ENCODE data around the gene BACE1.
A peak's percentile ranks its signal among the peaks of the same experiment; 100 is the strongest.
"Not testable (repeated sequence)": the region's sequence is repeated elsewhere in the genome, so short reads cannot be mapped to it uniquely, and the experiment has no call there.

Gene BACE1

DNA sequence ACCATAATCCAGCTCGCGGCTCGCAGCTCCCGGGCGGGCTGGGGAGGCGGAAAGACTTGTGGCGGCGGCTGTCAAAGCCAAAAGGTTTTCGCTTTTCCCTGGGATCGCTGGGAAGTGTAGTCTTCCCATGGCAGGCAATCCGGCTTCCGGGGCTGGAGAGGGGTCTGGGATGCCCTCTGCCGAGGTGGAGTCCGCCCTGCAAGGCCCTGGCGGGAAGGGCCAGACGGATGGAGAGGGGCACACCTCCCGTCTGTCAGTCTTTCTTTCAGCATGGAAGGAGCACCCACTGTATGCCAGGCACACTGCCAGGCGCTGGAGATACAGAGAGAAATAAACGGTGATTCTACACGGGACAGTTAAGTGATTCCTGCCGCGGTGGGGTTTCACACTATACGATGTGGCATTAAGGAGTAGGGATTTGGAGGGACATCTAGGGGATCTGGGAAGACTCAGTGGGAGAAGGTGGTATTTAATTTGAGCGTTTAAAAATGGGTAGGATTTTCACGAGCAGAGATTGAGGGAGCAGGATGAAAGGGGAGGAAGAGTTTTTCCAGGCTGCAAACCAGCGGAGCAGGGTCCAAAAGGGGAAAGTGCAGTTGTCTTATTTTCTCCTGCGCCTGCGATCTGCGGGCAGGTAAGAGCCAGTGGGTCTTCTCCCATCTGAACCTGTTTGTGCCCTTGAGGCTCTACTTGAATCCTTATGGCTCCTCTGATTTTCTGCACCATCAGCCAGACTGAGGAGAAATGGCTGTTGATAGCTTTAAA, at the start of gene BACE1:
TSS of gene BACE1 (minus strand) at position 60 of the 765 bp plus-strand sequence. CDS start 461 bp downstream, outside the sequence.
- FAIRE-seq = no peak
- DNase-seq (ENCODE audit: insufficient read length, low spot score) = no peak

DNA sequence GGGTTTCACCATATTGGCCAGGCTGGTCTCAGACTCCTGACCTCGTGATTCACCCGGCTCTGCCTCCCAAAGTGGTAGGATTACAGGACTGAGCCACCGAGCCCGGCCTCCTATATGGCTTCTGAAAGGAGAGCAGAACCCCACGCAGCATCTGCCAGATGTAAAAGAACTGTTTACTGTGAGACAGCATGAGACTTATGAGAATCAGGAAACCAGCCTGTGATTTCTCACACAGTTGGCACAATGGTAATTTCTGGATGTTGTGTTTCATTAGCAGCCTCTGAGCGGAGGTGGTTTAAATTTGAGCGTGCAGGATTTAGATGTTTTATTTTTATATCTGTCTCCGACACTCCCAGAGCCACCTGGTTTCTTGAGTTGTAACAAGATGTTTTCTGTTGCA, 45.4 kb upstream of the BACE1 start:
- DNase-seq (ENCODE audit: insufficient read length, low spot score) = no peak
- FAIRE-seq = no peak

DNA sequence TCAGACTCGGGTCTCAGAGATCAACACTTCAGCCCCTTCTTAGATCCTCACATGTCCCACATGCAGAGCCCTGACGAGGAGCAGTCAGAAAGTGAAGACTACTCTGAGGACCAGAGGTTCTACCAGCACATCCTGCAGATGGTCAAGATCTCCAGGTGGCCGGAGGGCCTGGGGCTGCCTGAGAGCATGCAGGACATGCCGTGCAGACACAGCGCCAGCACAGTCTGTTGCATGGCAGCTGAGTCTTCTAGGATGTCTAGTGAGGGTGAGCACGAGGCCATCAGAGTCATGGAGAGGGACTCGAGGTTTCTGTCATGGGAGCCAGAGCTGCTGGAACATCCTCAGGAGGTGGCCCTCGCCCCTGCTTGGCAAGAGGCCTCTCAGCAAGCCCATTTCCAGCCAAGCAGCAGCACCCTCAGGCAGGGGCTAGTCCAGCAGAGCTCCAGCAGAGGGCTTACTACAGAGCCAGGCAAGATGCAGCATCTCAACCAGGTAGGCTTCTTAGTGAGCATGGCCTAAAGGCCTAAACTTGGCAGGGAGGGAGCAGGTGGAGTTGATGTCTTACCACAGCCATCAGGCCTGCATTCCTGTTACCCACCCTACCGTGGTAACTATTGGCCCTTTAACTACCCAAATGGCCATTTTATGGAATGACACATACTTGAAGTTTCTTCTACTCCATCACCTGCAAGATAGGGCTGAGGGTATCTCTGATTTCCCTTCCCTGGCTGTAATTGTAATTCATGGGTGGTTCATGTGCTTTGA, 40.3 kb upstream of the BACE1 start:
- FAIRE-seq (no peak), DNase-seq (ENCODE audit: insufficient read length, low spot score) (no peak)

DNA sequence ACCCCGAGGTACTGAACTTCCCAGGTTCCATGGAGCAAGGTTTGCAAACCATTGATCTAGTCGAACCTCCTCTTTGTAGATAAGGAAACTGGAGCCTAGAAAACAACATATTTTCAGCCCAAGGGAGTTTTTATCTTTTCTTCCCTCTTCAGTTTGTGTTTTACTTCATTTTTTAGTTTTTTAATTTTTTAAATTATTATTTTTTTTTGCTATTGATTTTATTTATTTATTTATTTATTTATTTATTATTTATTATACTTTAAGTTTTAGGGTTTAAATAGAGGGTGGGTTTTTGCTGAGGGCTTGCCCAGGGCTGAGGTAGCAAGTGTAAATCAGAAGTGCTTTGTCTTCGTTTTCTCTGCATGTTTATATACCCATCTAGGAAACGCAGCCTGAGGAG, 38.5 kb upstream of the BACE1 start:
- DNase-seq (ENCODE audit: insufficient read length, low spot score) (no peak), FAIRE-seq (no peak)

DNA sequence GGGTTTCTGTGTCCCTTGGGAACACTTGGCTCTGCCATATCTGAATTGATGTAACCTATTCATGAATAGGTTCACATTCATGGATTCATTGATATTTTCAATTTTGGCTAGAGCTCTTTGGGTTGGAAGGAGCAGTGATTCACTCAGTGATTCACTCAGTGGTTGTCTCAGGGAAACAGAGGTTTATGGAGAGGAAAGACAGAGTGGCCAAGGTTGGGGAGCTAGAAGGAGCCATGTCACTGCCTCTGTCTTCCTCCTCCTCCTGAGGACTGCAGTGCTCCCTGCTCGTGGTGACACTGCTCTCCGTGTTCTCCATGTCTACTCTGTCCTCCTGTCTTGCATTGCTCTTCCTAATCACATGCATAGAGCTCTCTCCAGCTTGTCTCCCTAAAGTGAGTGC, 29.0 kb upstream of the BACE1 start:
- FAIRE-seq = no peak

DNA sequence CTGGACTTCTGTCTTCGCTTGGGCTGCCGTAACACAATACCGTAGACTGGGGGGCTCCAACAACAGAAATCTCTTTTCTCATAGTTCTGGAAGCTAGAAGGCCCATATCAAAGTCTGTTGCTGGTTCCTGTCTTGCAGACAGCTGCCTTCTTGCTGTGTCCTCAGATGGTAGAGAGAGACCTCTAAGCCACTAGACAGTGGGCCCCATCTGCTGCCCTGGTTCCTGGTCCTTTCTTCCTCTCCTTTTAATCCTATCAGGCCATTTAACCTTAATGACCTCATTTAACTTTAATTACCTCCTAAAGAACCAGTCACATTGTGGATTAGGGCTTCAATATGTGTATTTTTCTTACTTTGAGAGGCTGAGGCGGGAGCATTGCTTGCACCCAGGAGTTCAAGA, 21.0 kb upstream of the BACE1 start:
- no peak for DNase-seq (ENCODE audit: insufficient read length, low spot score)
- FAIRE-seq = no peak

More for the DNA sequence above, 29.0 kb upstream of the BACE1 start:
- no peak for DNase-seq (ENCODE audit: insufficient read length, low spot score)

DNA sequence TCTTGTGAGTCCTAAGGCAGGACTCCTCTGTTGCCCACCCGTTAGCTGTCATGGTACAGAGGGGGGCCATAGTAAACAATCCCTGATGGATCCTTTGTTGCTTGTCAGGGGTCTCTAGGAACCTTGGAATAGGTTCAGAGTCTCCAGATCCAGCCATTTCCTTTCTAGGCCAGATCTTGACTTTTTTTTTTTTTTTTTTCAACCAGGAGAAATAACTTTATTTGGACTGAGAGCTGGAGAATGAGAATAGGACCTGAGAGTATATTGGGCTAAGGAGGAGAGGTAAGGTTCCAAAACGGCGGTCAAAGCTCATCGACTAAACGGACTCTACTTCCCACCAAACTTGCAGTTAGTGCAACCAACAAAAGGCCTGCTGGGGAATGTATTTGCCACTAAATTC, 19.3 kb upstream of the BACE1 start:
- no peak for DNase-seq (ENCODE audit: insufficient read length, low spot score)
- FAIRE-seq = no peak

DNA sequence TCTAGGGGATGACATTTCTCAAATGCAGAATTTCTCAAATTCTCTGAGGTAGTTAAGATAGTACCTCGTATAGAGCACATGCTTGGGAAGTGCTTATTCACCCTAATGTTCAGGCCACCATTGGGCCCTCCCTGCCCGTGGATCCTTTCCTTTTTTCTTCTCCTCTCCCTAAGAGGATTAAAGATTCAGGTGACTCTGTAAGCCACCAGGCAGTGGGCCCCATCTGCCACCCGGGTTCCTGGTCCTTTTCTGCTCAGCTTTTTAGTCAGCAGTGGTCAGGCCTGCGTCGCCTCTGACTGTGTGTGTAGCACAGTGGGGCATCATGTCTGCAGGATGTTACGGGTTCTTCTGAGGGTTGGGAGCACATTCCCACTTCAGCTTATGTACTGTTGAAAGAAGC, 18.8 kb upstream of the BACE1 start:
- FAIRE-seq (no peak), DNase-seq (ENCODE audit: insufficient read length, low spot score) (no peak)

DNA sequence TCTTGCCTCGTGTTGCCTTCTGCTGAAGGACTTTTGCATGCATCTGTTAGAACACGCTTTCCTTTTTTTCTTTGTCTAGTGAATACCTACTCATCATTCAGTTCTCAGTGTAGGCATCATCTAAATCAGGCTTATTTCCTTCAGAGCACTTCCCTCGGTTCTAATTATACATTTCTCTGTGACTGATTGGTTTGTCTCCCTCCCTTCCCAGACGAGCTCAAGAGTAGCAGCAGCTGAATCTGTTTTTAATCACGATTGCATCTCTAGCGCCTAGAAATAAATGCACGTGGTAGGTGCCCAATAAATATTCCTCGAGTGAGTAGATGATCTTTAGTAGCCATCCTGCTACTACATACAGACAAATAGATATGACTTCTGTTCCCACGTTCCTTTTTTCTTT, 17.9 kb upstream of the BACE1 start:
- DNase-seq (ENCODE audit: insufficient read length, low spot score) = no peak
- FAIRE-seq = no peak

DNA sequence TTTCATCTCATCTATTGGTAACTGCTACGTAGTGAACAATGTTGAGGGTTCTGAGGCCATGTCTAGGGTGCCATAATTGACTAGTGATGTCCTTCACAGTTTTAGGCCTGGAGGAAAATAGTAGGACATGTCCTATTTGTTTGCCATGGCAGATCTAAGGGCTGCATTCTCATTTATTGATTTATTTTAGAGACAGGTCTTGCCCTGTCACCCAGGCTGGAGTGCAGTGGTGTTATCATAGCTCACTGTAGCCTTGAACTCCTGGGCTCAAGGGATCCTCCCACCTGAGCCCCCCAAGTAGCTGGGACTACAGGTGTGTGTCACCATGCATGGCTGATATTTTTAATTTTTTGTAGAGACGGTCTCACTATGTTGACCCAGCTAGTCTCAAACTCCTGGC, 16.8 kb upstream of the BACE1 start:
- DNase-seq (ENCODE audit: insufficient read length, low spot score) = no peak
- FAIRE-seq = no peak

DNA sequence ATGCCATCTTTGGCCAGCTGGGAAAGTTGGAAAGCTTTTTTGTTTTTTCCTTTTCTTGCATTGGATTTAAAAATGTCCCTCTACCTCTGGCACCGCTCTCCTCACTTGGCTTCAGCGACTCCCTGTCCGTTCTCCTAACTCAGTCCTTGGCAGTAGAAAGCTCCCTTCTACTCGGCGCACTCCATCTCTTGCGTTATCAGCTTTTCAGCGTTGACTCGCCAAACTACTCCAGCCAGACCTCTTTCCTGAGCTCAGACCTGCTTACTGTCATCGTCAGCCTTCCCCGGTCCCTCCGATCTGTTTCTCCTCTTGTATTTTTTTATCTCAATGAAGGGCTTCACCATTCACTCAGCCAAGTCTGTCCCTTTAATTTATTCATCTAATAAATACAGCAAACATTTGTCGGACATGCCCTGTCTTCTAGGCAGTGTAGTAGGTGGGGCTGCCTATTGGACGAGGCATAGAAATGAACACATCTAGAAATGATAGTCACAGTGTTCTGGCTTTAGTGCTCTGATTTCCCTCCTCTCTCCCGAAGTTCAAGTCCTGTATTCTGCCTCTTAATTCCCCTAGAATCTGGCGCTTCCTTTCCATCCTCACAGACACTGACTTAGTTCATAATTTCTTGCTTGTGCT, 12.4 kb upstream of the BACE1 start:
- FAIRE-seq = no peak
- no peak for DNase-seq (ENCODE audit: insufficient read length, low spot score)

DNA sequence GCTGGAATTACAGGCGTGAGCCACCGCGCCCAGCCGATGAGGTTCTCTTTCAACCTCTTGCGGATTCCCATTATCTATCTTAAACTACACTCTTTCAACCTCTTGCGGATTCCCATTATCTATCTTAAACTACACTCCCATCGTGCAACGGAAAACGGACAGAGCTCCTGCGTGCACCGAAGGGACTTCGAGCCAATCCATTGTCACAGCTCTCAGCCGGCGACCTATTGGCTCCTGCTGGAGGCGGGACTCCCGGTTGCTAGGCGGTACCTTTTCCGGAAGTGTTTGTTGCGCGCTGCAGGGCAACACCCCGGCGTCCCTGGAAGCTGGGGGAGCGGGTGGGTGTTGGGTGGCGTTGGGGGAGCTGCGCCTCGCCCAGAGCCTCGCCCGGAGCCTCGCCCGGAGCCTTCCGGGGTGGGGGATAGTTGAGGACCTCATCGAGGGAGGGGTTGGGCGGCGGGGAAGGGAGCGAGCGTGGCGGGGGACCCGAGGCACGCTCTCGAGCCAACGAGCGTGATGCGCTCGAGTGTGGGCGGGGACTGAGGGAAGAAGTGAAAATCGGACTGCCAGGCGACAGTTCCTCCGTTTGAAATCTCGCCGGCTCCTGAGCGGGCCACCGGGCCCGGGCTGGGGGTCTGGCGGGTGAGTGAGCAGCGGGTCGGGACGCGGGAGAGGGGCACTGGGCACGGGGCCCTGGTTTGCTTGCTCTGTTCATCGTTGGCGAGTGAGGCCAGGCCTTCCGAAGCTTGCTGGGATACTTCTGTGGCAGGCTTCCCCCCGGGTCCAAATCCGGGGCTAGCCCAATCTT, 11.7 kb upstream of the BACE1 start, which contains the start of gene CEP164:
TSS of gene CEP164 (plus strand) at position 288 of the 808 bp plus-strand sequence. CDS start 10,733 bp downstream, outside the sequence.
- DNase-seq (ENCODE audit: insufficient read length, low spot score) (peak; percentile 97), FAIRE-seq (peak; percentile 98)

DNA sequence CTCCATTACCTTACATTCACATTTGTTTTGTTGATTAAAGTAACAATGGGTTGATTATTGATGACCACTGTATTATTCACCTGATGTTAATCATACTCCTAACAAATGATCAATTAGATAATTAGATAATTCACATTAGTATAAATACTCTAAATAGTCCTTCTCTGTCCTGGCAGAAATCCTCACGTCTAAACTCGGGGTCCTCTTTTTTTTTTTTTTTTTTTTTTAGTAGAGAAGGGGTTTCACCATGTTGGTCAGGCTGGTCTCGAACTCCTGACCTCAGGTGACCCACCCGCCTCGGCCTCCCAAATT, 11.2 kb upstream of the BACE1 start:
- FAIRE-seq; DNase-seq (ENCODE audit: insufficient read length, low spot score): not testable (repeated sequence)

DNA sequence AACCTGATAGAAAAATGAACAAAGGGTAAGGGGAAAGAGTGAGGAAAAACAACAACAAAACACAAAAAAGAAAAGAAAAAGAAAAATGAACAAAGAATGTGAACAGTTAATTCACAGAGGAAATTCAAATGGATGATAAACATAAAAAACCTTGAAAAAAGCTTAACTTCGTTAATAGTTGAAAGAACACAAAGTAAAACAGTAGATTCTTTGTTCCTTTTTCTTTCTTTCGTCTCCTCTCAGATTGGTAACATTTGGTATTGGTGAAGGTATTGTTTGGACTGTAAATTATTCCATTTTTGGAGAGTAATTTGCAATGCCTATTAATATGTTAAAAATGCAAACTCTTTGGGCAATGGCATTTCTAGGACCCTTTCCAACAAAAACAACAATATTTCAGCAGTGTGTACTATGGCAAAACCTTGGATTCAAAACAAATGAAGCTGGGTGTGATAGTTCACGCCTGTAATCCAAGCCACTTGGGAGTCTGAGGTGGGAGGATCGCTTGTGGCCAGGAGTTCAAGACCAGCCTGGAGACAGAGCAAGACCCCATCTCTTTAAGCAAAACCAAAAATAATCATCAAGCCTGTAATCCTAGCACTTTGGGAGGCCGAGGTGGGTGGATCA, 3.3 kb upstream of the BACE1 start:
- FAIRE-seq (no peak), DNase-seq (ENCODE audit: insufficient read length, low spot score) (no peak)

DNA sequence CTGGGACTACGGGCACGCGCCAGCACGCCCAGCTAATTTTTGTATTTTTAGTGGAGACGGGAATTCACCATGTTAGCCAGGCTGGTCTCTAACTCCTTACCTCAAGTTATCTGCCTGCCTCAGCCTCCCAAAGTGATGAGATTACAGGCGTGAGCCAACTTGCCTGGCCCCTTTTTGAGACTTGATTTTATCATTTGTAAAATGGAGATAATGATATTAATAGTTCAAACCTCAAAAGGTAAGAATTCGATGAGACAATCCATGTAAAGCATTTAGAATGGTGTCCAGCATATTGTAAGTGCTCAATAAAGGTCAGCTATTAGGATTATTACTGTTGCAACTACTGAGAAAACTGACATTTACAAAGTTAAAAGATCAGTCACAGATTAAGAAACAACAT, 2.7 kb upstream of the BACE1 start:
- no peak for FAIRE-seq
- no peak for DNase-seq (ENCODE audit: insufficient read length, low spot score)

DNA sequence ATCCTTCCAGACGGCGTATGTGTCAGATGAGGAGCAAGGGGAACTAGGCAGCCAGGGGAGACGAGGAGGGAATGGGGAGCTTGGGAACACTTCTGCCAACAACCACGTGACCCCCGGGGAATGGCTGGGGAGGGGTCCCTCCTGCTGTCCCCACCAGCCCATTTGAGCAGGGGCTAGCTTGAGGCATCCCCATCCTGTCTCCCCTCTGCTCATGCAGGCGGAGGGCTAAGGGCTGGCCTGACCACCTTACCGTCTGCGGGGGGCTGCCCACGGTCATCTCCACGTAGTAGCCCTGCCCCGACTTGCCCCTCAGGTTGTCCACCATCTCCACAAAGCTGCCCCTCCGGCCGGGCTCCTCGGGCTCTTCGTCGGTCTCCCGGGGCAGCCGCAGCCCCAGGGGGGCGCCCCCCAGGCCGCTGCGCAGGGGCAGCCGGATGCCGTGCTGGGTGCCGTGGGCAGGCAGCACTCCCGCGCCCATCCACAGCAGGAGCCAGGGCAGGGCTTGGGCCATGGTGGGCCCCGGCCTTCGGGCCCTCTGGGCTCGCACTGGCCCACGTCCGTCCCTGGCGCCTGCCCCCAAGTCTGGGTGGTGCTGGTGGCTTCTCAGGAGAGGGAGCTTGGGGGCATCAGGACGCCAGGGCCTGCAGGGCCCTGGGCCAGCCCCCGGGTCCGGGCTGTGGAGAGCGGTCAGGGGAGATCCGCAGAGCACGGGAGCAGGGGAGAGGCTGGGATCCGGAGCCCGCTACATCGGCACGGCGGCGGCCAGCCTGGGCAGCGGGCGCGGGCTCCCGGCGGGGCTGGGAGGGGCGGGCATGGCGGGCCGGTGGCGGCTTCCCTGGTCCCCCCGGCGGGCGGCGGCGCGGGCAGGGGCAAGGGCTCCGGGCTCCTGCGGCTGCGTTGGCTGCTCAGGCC, 515 bp downstream of the BACE1 start:
- FAIRE-seq (no peak), DNase-seq (ENCODE audit: insufficient read length, low spot score) (no peak)

DNA sequence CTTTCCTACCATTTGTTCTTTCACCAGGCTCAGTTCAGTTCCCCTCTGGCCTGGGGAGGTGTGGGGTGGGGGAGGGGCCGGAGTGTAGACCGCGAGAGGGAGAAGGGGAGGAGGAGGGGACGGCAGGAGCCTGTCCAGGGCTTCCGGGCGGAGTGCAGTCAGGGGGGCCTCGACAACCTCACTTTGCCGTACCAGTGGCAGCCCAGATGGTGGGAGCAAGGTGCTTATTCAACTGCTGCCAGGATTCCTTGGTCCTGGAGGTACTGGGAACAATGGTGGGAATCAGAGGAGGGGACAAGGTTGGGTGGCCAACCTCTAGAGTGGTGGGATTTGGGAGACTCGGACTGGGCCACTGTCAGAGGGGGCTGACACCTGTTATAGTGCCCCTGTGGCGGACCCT, 1.2 kb downstream of the BACE1 start:
- FAIRE-seq (no peak), DNase-seq (ENCODE audit: insufficient read length, low spot score) (no peak)

DNA sequence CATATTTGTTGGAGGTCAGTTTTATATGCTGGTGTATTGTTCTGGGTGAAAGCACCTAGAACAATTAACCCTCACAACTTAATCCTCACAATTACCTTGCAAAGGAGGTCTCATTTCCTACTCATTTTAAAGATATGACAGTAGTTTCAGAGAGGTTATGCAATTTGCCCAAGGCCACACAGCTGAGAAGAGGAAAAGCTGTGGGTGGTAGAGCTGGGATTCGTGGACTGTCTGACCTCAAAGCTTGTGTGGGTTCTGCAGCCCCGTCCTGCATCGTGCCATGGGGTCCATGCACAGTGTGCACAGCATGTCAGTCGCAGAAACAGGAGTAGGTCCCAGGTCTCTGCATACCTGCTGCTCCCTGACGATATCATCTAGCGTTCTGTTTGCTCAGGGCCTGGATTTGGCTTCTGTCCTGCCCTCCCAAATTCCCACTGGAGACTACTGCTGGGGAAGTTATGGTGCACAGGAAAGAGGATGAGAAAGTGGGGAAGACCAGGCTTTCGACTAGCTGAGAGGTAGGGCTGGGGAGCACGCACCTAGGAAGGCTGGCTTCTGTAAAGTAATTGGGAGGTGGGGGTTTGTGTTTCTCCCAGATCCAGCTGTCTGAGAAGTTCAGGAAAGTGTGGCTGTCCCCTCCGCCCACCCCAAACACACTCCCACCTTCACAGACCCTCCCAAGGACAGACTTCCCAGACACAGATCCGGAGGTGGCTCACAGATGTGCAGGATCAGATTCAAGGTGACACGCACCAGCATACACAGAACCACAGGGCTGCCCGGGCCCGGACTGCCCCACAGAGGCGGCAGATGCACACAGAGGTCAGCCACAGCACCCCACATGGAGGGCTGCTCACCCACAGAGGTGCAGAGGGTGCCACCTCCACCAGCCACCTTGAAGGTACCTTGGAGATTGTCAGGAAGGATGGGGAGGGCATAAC, 2.0 kb downstream of the BACE1 start:
- DNase-seq (ENCODE audit: insufficient read length, low spot score) (no peak), FAIRE-seq (no peak)
